Adrenal gland (tissue), 12 donors: Measurements from ENCODE around the gene PHF12. TPM values are rescaled to one million over a fixed set of nuclear protein-coding genes. Genes with fewer than 3 reads are reported as not detected.

Experiments used
- DNase-seq, 7 donors: peaks; one replicate each; pipeline ENCODE4 v3.0.0-alpha.2; 2019 to 2020
- H3K27ac ChIP-seq, 5 donors: fragments of 200-600 bp; sonication (generic) in 4 of 5; 1 replicate in 3 of 5; 2 replicates in 2 of 5; pipeline versions ENCODE4 v1.5.1 to v1.8.0; 2016 to 2020; ENCODE audit warnings: mild to moderate bottlenecking in 1 of 5
- H3K27me3 ChIP-seq: fragments of 200-600 bp; 2 replicates; pipeline ENCODE4 v1.8.0; 2021
- H3K36me3 ChIP-seq, 2 donors: fragments of 200-600 bp; replicated peaks in 1 of 2; 1 replicate in 1 of 2; 2 replicates in 1 of 2; pipeline versions ENCODE4 v1.5.1 to v1.8.0; 2018 to 2022
- H3K4me1 ChIP-seq, 2 donors: fragments of 200-600 bp; replicated peaks in 1 of 2; 1 replicate in 1 of 2; 2 replicates in 1 of 2; pipeline versions ENCODE4 v1.5.1 to v1.8.0; 2018 to 2021
- H3K4me3 ChIP-seq, 4 donors: fragments of 200-600 bp; sonication (generic) in 3 of 4; one replicate each; pipeline ENCODE4 v1.5.1; 2016 to 2018
- H3K9me3 ChIP-seq, 3 donors: fragments of 200-600 bp; sonication (generic) in 1 of 3; replicated peaks in 1 of 3; 1 replicate in 2 of 3; 2 replicates in 1 of 3; pipeline versions ENCODE4 v1.5.1 to v1.8.0; 2016 to 2021
- POLR2A ChIP-seq, 2 donors: fragments of 450-650 bp; IDR thresholded peaks; one replicate each; pipeline ENCODE4 v1.6.1; 2017; ENCODE audit warnings: antibody characterized with exemption in 2 of 2, mild to moderate bottlenecking in 2 of 2, moderate library complexity in 1 of 2
- WGBS, 4 donors: extraction: QIAGEN DNeasy Blood & Tissue Kit in 2 of 4; methylation state at CpG; one replicate each; pipeline versions ENCODE4 v1.1.5 to v1.1.7; 2013 to 2017; 5-methylcytosine and 5-hydroxymethylcytosine counted together
- intact Hi-C, 2 donors: fragments of 100-400 bp; cut with DNase I; formaldehyde crosslinking; loops; one replicate each; pipeline versions ENCODE4 v1.14.1 to v1.15.0; 2022 to 2023
- polyA plus RNA-seq, 3 donors: library from polyadenylated mRNA; stranded (reverse); fragments of 200-250 nt in 2 of 3; fragments of 350-450 nt in 1 of 3; fragmentation: Illumina TruSeq in 1 of 3; extraction: RNeasy Lipid Tissue Mini Kit (QIAGEN cat#74804) in 1 of 3; gene quantifications; one replicate each; pipeline ENCODE4 v1.2.3, GENCODE V29; 2013 to 2014
- total RNA-seq, 9 donors: library from RNA; depleted of rRNA in 4 of 9; stranded (reverse); fragments of >200 nt in 4 of 9; fragments of 120-200 nt in 1 of 9; fragmentation: NEBNext Ultra II Directional in 1 of 9; extraction: Animal tissue kit (Norgen Biotek cat#: 25700) in 1 of 9; gene quantifications; one replicate each; pipeline versions ENCODE4 v1.1.0 to v1.2.4, GENCODE V29; 2013 to 2023
- TF ChIP-seq, protein P1 (sequence below), 6 experiments: fragments of 450-650 bp in 4 of 6; fragments of 200-600 bp in 2 of 6; sonication (generic) in 1 of 6; IDR thresholded peaks; 1 replicate in 5 of 6; 2 replicates in 1 of 6; pipeline versions ENCODE4 v1.5.1 to v1.8.0; 2016 to 2021; ENCODE audit warnings: antibody characterized with exemption in 6 of 6, mild to moderate bottlenecking in 2 of 6, moderate library complexity in 1 of 6
- donor health status: healthy with polysubstance abuse.
- donor health status: Bipolar disorder and iron deficiency.
- donor health status: DM: yes; HTN: yes; CAD: no.
- donor health status: DM: no; HTN: no; CAD: no.
- donor health status: DM: no; HTN: no; CAD: no.
- donor health status: DM: yes; HTN: yes; CAD: no.

Gene PHF12
- total and polyA plus RNA-seq, 12 donors = 14.4 to 47.9 (median 26.3) TPM

DNA sequence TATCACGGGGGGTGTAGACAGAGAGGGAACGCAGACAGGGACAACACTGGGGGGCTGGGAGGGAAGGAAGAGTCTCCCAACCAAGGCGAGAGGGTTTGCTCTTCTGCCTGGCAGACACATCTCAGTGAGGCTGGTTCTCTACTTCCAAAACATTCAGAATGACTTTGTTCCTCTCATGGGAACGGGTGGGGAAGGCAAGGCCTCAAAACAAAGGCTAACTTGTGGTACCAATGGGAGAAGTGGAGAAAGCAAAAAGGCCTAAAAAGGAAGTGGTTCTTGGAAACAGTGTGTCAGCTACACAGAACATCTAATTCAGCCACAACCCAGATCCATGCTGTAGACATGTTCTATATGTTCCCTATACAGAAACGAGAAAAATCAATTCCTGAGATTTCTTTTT lies 61.3 kb downstream of the PHF12 start:
- Histone ChIP-seq H3K4me1 (peaks cover 0 to 19% of the 10 kb centered on the region in 2 donors), H3K9me3 (no peaks in the 10 kb centered on the region), H3K27me3 (no peaks in the 10 kb centered on the region), H3K27ac (no peak overlapping the region), H3K4me3 (no peak overlapping the region), H3K36me3 (peaks cover 0 to 8% of the 10 kb centered on the region in 2 donors)
- intact Hi-C loops = no loop called here
- TF ChIP-seq, protein P1, sequence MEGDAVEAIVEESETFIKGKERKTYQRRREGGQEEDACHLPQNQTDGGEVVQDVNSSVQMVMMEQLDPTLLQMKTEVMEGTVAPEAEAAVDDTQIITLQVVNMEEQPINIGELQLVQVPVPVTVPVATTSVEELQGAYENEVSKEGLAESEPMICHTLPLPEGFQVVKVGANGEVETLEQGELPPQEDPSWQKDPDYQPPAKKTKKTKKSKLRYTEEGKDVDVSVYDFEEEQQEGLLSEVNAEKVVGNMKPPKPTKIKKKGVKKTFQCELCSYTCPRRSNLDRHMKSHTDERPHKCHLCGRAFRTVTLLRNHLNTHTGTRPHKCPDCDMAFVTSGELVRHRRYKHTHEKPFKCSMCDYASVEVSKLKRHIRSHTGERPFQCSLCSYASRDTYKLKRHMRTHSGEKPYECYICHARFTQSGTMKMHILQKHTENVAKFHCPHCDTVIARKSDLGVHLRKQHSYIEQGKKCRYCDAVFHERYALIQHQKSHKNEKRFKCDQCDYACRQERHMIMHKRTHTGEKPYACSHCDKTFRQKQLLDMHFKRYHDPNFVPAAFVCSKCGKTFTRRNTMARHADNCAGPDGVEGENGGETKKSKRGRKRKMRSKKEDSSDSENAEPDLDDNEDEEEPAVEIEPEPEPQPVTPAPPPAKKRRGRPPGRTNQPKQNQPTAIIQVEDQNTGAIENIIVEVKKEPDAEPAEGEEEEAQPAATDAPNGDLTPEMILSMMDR (IDR thresholded peaks at IDR 0.05) = no peak
- no peak for TF ChIP-seq POLR2A (IDR thresholded peaks at IDR 0.05)
- DNase-seq = no peak
- 79 to 88% (median 82%) methylated on average over 5 of the region's 5 CpGs for WGBS, 4 donors

DNA sequence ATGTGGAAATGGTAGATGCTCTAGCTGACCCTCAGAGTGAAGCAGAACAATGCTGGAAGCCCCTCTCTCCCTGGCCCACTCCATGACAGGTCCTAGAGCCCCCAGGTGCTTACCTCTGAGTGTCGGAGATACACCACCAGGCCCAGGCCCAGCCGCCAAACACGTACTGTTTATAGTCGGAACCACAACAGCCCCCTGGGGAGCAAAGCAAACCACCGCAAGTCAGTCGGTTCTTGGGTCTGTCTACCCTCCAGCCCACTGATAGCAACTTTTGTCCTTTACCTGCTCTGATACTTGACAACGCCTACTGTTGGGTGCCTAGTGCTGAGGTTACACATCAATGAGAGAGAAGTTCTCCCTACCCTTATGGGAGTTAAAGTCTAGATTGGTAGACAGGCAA lies 62.5 kb downstream of the PHF12 start:
- Histone ChIP-seq H3K36me3 (peaks cover 0 to 19% of the 10 kb centered on the region in 2 donors), H3K27ac (no peak overlapping the region), H3K4me1 (peaks cover 0 to 13% of the 10 kb centered on the region in 2 donors), H3K9me3 (no peaks in the 10 kb centered on the region), H3K27me3 (no peaks in the 10 kb centered on the region), H3K4me3 (no peak overlapping the region)
- WGBS, 4 donors = 92 to 94% (median 93%) methylated on average over 7 of the region's 7 CpGs
- DNase-seq = no peak
- no peak for TF ChIP-seq POLR2A (IDR thresholded peaks at IDR 0.05)
- TF ChIP-seq, protein P1 (IDR thresholded peaks at IDR 0.05) = no peak
- intact Hi-C loops = no loop called here

DNA sequence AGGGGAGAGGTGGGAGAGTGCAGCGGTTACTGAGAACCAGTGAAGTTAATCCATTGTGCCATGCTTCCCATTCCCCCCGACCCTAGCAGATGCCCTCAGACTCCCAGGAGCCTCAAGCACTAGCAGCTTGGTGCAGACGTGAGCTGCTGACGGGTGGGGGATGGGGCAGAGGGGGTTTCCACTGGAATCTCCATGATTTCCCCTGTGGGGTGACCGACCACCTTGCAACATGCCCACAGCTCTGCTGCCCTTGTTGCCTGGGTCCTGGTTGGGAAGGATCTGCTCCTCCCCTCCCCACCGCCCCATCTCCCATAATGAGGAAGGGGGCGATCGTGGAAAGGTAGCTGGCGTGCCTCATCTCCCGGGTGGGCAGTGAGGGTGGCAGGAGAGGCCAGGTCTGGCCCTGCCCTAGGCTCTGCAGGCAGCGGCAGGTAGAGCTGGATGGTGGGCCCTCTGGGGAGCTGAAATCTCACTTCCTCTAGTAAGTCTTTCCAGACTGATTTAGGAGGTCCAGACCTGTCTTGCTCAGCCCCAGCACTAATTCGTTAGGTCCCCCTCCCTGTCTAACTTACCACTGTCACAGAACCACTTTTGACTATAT lies 63.3 kb downstream of the PHF12 start:
- WGBS, 4 donors = 84 to 92% (median 89%) methylated on average over 10 to 12 of the region's 12 CpGs
- peaks cover 0 to 5% of the 10 kb centered on the region in 2 donors for H3K4me1 ChIP-seq
- peaks cover 0 to 26% of the 10 kb centered on the region in 2 donors for H3K36me3 ChIP-seq
- DNase-seq = no peak
- intact Hi-C loops = no loop called here
- H3K27ac ChIP-seq = no peak overlapping the region
- H3K4me3 ChIP-seq = no peak overlapping the region
- TF ChIP-seq POLR2A (IDR thresholded peaks at IDR 0.05) = no peak
- TF ChIP-seq, protein P1 (IDR thresholded peaks at IDR 0.05) = no peak
- no peaks in the 10 kb centered on the region for H3K27me3 ChIP-seq
- H3K9me3 ChIP-seq = no peaks in the 10 kb centered on the region

DNA sequence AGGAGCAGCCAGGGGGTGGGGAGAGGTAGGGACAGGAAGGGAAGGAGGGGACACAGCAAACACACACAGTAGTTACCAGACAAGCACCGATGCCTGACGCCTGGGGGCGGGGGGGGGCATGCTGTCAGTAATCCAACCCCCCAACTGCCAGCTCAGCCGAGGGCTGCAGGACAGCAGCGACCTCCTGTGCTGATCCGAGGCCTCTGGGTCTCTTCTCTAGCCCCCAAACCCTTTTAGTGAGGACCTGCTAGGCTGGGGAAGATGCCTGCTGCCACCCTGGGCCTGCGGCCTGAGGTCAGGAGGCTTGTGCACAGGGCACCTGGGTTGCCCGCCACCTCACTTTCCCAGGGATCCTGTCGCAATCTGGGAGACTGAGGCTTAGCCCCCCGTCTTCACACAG lies 65.4 kb downstream of the PHF12 start:
- Histone ChIP-seq H3K27ac (no peak overlapping the region), H3K4me1 (no peaks in the 10 kb centered on the region), H3K9me3 (no peaks in the 10 kb centered on the region), H3K36me3 (peaks cover 0 to 46% of the 10 kb centered on the region in 2 donors), H3K27me3 (no peaks in the 10 kb centered on the region), H3K4me3 (no peak overlapping the region)
- no peak for TF ChIP-seq POLR2A (IDR thresholded peaks at IDR 0.05)
- TF ChIP-seq, protein P1 (IDR thresholded peaks at IDR 0.05) = no peak
- no peak for DNase-seq
- WGBS, 4 donors = 86 to 98% (median 88%) methylated on average over 5 to 10 of the region's 10 CpGs
- intact Hi-C loops = no loop called here
